ENCODE measurements around the gene ENTREP1.
A peak's percentile ranks its signal among the peaks of the same experiment; 100 is the strongest.

The ENTREP1 gene

GRCh38 chr9:69412741-69413150, 87.7 kb downstream of the ENTREP1 start:
- Histone ChIP-seq H3K4me3 (replicated peaks; ENCODE audit: insufficient read depth, low read length) (no peak overlapping the region), H3K27ac (replicated peaks) (no peak overlapping the region), H3K27me3 (ENCODE audit: insufficient read depth, poor library complexity, severe bottlenecking) (no peaks in the 10 kb centered on the region)
- no peak for DNase-seq (ENCODE audit: low read depth in 1 of 2, low spot score in 1 of 2)
- no peak for TF ChIP-seq SPI1 (IDR thresholded peaks at IDR 0.05; ENCODE audit: borderline replicate concordance, low read depth)
- no peak for TF ChIP-seq GABPA (IDR thresholded peaks at IDR 0.05; ENCODE audit: low read depth)
- TF ChIP-seq POLR2AphosphoS5 (IDR thresholded peaks at IDR 0.05; ENCODE audit: low read depth): no peak
- no peak for TF ChIP-seq REST (IDR thresholded peaks at IDR 0.05; ENCODE audit: insufficient replicate concordance, low read depth)
- TF ChIP-seq, protein P1, sequence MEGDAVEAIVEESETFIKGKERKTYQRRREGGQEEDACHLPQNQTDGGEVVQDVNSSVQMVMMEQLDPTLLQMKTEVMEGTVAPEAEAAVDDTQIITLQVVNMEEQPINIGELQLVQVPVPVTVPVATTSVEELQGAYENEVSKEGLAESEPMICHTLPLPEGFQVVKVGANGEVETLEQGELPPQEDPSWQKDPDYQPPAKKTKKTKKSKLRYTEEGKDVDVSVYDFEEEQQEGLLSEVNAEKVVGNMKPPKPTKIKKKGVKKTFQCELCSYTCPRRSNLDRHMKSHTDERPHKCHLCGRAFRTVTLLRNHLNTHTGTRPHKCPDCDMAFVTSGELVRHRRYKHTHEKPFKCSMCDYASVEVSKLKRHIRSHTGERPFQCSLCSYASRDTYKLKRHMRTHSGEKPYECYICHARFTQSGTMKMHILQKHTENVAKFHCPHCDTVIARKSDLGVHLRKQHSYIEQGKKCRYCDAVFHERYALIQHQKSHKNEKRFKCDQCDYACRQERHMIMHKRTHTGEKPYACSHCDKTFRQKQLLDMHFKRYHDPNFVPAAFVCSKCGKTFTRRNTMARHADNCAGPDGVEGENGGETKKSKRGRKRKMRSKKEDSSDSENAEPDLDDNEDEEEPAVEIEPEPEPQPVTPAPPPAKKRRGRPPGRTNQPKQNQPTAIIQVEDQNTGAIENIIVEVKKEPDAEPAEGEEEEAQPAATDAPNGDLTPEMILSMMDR (IDR thresholded peaks at IDR 0.05; ENCODE audit: insufficient read depth, low read length): no peak

- no peak overlapping the region for H3K27ac ChIP-seq (replicated peaks)
- TF ChIP-seq REST (IDR thresholded peaks at IDR 0.05; ENCODE audit: insufficient replicate concordance, low read depth): no peak
- no peak for TF ChIP-seq POLR2AphosphoS5 (IDR thresholded peaks at IDR 0.05; ENCODE audit: low read depth)
- TF ChIP-seq GABPA (IDR thresholded peaks at IDR 0.05; ENCODE audit: low read depth): no peak
- TF ChIP-seq SPI1 (IDR thresholded peaks at IDR 0.05; ENCODE audit: borderline replicate concordance, low read depth): no peak
- TF ChIP-seq, protein P1 (IDR thresholded peaks at IDR 0.05; ENCODE audit: insufficient read depth, low read length): no peak
- no peak overlapping the region for H3K4me3 ChIP-seq (replicated peaks; ENCODE audit: insufficient read depth, low read length)
- DNase-seq (ENCODE audit: low read depth in 1 of 2, low spot score in 1 of 2): no peak
- H3K27me3 ChIP-seq (ENCODE audit: insufficient read depth, poor library complexity, severe bottlenecking): peaks cover 2% of the 10 kb centered on the region
Measured at GRCh38 chr9:69420611-69421270, 95.7 kb downstream of the ENTREP1 start.

DNA sequence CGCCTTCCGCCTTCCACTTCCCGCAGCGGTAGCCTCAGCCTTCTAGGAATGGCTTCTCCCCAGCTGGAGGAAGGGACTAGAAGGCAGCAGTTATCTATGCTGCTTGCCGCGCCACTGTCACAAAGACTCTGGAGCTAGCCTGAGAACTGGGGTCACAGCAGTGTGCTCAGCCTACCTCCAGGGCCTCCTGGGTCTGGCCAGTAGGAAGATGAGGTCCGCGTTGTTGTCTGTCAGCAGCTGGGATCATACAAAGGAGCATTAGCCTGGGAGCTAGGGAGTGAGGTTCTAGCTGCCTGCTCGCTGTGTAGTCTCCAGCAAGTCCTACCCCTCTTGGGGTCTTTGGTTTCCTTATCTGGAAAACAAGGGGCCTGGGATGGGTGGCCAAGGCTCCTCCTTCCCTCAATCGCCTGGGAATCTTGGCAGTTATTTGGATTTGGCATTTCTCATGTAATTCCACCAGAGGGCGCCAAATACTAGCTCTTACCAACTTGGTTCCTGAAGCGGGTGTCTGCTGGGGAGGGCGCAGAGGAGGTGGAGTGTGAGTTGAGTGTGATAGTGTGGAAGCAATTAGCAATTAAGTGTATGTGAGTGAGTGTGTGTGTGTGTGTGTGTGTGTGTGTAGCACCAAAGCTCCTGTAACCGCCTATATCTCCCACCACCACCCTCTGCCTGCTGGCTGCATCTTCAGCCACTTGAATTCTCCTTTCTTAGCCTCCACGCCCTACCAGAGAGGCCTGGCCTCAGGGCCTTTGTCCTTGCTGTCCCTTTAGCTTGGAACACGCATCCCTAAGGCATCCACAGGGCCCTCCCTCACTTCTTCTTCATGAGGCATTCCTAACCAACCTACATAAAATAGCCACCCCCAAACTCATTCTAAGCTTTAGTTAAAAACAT, 97.1 kb downstream of the ENTREP1 start:
- TF ChIP-seq, protein P1 (IDR thresholded peaks at IDR 0.05; ENCODE audit: insufficient read depth, low read length): peak; percentile 57
- no peak for TF ChIP-seq SPI1 (IDR thresholded peaks at IDR 0.05; ENCODE audit: borderline replicate concordance, low read depth)
- no peak overlapping the region for H3K27ac ChIP-seq (replicated peaks)
- no peak overlapping the region for H3K4me3 ChIP-seq (replicated peaks; ENCODE audit: insufficient read depth, low read length)
- peak in 1 of 2 experiments; percentile 43 for DNase-seq (ENCODE audit: low read depth in 1 of 2, low spot score in 1 of 2)
- peaks cover 2% of the 10 kb centered on the region for H3K27me3 ChIP-seq (ENCODE audit: insufficient read depth, poor library complexity, severe bottlenecking)

All from HL-60 (cell line).